GM23338 (cell line): ENCODE results near the gene HHIP. TPM values are rescaled to one million over a fixed set of nuclear protein-coding genes. Genes with fewer than 3 reads are reported as not detected.

Experiments used
- ATAC-seq: fragments of 200-7000 bp; cut with Tn5 transposase; 3 replicates; pipeline ENCODE4 v1.9.1; 2020
- DNase-seq: peaks from one replicate; pipeline ENCODE4 v3.0.0-alpha.2; 2015; ENCODE audit warnings: low spot score
- H2AFZ ChIP-seq: fragments of 200-600 bp; sonication (generic); 2 replicates; pipeline ENCODE4 v1.8.0; 2016; ENCODE audit warnings: antibody characterized with exemption, mild to moderate bottlenecking, moderate library complexity
- H3F3A ChIP-seq: fragments of 200-600 bp; sonication (generic); replicated peaks from 2 replicates; pipeline ENCODE4 v1.8.0; 2017; ENCODE audit warnings: antibody characterized with exemption, mixed run types, low read depth
- H3K27ac ChIP-seq: fragments of 200-600 bp; sonication (generic); 2 replicates; pipeline ENCODE4 v1.6.1; 2016; ENCODE audit warnings: low read depth
- H3K27me3 ChIP-seq: fragments of 200-600 bp; sonication (generic); 2 replicates; pipeline ENCODE4 v1.8.0; 2016; ENCODE audit warnings: mild to moderate bottlenecking, mixed run types, moderate library complexity; ENCODE audit not compliant: insufficient read depth
- H3K36me3 ChIP-seq: fragments of 200-600 bp; sonication (generic); 2 replicates; pipeline ENCODE4 v1.8.0; 2016; ENCODE audit warnings: mild to moderate bottlenecking; ENCODE audit not compliant: insufficient read depth
- H3K4me1 ChIP-seq: fragments of 200-600 bp; sonication (generic); 2 replicates; pipeline ENCODE4 v1.8.0; 2016; ENCODE audit warnings: mild to moderate bottlenecking, moderate library complexity; ENCODE audit not compliant: insufficient read depth
- H3K4me2 ChIP-seq: fragments of 200-600 bp; sonication (generic); 2 replicates; pipeline ENCODE4 v1.7.1; 2017; ENCODE audit warnings: mixed run types
- H3K4me3 ChIP-seq: fragments of 200-600 bp; sonication (generic); 2 replicates; pipeline ENCODE4 v1.6.1; 2016; ENCODE audit warnings: mixed run types
- H3K79me2 ChIP-seq: fragments of 200-600 bp; sonication (generic); replicated peaks from 2 replicates; pipeline ENCODE4 v1.8.0; 2017; ENCODE audit warnings: mild to moderate bottlenecking; ENCODE audit not compliant: insufficient read depth
- H3K9me2 ChIP-seq: fragments of 200-600 bp; sonication (generic); 2 replicates; pipeline ENCODE4 v1.8.0; 2017; ENCODE audit not compliant: insufficient read depth
- H4K20me1 ChIP-seq: fragments of 200-600 bp; sonication (generic); replicated peaks from 2 replicates; pipeline ENCODE4 v1.8.0; 2017; ENCODE audit warnings: mild to moderate bottlenecking; ENCODE audit not compliant: insufficient read depth
- H3K27ac Mint-ChIP-seq: 2 replicates; pipeline ENCODE4 v1.8.0; 2020; ENCODE audit warnings: inconsistent platforms, mild to moderate bottlenecking, moderate library complexity, mixed read lengths
- H3K27me3 Mint-ChIP-seq: 3 replicates; pipeline ENCODE4 v1.8.0; 2022; ENCODE audit warnings: low read depth, mild to moderate bottlenecking, moderate library complexity, mixed read lengths, inconsistent platforms; ENCODE audit not compliant: insufficient read depth, poor library complexity
- H3K36me3 Mint-ChIP-seq: 3 replicates; pipeline ENCODE4 v1.8.0; 2021; ENCODE audit warnings: low read depth, mild to moderate bottlenecking, inconsistent platforms, moderate library complexity, mixed read lengths
- H3K4me1 Mint-ChIP-seq: 3 replicates; pipeline ENCODE4 v1.8.0; 2020; ENCODE audit warnings: mild to moderate bottlenecking, inconsistent platforms, mixed read lengths
- H3K4me3 Mint-ChIP-seq: 3 replicates; pipeline ENCODE4 v1.8.0; 2021; ENCODE audit warnings: moderate library complexity, mild to moderate bottlenecking, inconsistent platforms, mixed read lengths
- H3K9me3 Mint-ChIP-seq: 3 replicates; pipeline ENCODE4 v1.8.0; 2020; ENCODE audit warnings: moderate library complexity, mild to moderate bottlenecking, inconsistent platforms, mixed read lengths
- CREB1 ChIP-seq: fragments of 250-450 bp; sonication (Bioruptor Pico); IDR thresholded peaks from 2 replicates; pipeline ENCODE4 v1.5.0; 2020; ENCODE audit warnings: low read depth, mild to moderate bottlenecking, moderate library complexity
- CTCF ChIP-seq, 2 experiments: fragments of 200-600 bp in 1 of 2; sonication (generic) in 1 of 2; conservative IDR thresholded peaks; 2 replicates each; pipeline versions ENCODE4 v1.5.1 to v1.6.1; 2016 to 2017; ENCODE audit warnings: antibody characterized with exemption in 2 of 2, low read depth in 2 of 2, mild to moderate bottlenecking in 2 of 2, moderate library complexity in 1 of 2
- ETS1 ChIP-seq: IDR thresholded peaks from 2 replicates; pipeline ENCODE4 v1.6.1; 2016; ENCODE audit warnings: antibody characterized with exemption
- EZH2 ChIP-seq: fragments of 200-600 bp; sonication (generic); IDR thresholded peaks from one replicate; pipeline ENCODE4 v1.8.0; 2017; ENCODE audit warnings: antibody characterized with exemption, mild to moderate bottlenecking, low read depth; ENCODE audit not compliant: unreplicated experiment
- EZH2phosphoT487 ChIP-seq: fragments of 200-600 bp; sonication (generic); IDR thresholded peaks from one replicate; pipeline ENCODE4 v1.8.1; 2018; ENCODE audit warnings: antibody characterized with exemption; ENCODE audit not compliant: unreplicated experiment
- JUNB ChIP-seq: IDR thresholded peaks from one replicate; pipeline ENCODE4 v1.6.1; 2016; ENCODE audit warnings: antibody characterized with exemption; ENCODE audit not compliant: unreplicated experiment
- NANOG ChIP-seq: IDR thresholded peaks from 2 replicates; pipeline ENCODE4 v1.6.1; 2016; ENCODE audit warnings: antibody characterized with exemption, borderline replicate concordance
- POLR2AphosphoS5 ChIP-seq: IDR thresholded peaks from 2 replicates; pipeline ENCODE4 v1.6.1; 2016; ENCODE audit warnings: antibody characterized with exemption, low read depth
- STAT1 ChIP-seq: IDR thresholded peaks from one replicate; pipeline ENCODE4 v1.6.1; 2016; ENCODE audit warnings: antibody characterized with exemption; ENCODE audit not compliant: unreplicated experiment
- ZNF114 ChIP-seq: fragments of 250-450 bp; sonication (Bioruptor Pico); IDR thresholded peaks from 2 replicates; pipeline ENCODE4 v1.5.0; 2020; ENCODE audit warnings: mild to moderate bottlenecking, moderate library complexity
- ZNF331 ChIP-seq: fragments of 250-450 bp; sonication (Bioruptor Pico); IDR thresholded peaks from 2 replicates; pipeline ENCODE4 v1.5.0; 2020; ENCODE audit warnings: low read depth, mild to moderate bottlenecking, moderate library complexity
- polyA plus RNA-seq: library from polyadenylated mRNA; unstranded; fragments of >200 nt; fragmentation: Nextera tagmentation; extraction: Ambion mirVana; gene quantifications from 2 replicates; pipeline ENCODE4 v1.2.1, GENCODE V29; 2016
- total RNA-seq: library from RNA; depleted of rRNA; stranded (reverse); fragments of >200 nt; shearing (Covaris generic); gene quantifications from 2 replicates; pipeline ENCODE4 v1.2.3, GENCODE V29; 2014
- TF ChIP-seq, protein P1 (sequence below): fragments of 250-450 bp; sonication (Bioruptor Pico); IDR thresholded peaks from 2 replicates; pipeline ENCODE4 v1.5.0; 2020; ENCODE audit warnings: mild to moderate bottlenecking, moderate library complexity

Gene HHIP
- total and polyA plus RNA-seq, 2 experiments from 2014 or later, result 2.5 to 4.2 TPM

DNA sequence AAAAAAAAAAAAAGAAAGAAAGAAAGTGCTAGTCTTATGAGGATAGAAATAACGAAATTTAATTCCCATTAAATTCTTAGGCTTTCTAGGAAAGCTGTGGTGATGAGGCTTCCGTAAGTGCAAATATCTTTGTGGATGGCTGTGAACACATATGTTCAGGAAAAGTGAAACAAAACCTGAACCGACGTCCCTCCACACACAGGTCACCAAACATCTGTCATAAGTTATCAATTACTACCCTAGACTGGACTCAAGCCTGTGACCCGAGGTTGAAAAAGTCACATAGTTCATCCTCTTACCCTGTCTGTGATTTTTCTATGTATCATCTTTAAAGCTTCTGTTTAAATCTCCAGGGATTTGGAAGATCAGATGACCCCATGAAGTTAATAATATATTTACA is 24.8 kb downstream of the HHIP start (continued):
- TF ChIP-seq ETS1, result no peak
- TF ChIP-seq ZNF331 (CRISPR knock-in tag), result no peak

- ATAC-seq (peak; percentile 76), DNase-seq (peak; percentile 43)
- Histone ChIP-seq H3K79me2 (no peaks in the 10 kb centered on the region), H3K4me3 (no peak overlapping the region), H3K4me1 (peaks cover 12% of the 10 kb centered on the region; the same call in 1 of the 2 replicates), H3K4me2 (peak overlapping the region; percentile 2; the same call in 1 of the 2 replicates), H3F3A (no peaks in the 10 kb centered on the region), H2AFZ (no peak overlapping the region), H3K36me3 (no peaks in the 10 kb centered on the region), H4K20me1 (no peaks in the 10 kb centered on the region), H3K27me3 (no peaks in the 10 kb centered on the region), H3K27ac (no peak overlapping the region), H3K9me2 (no peaks in the 10 kb centered on the region)
- peaks cover 3% of the 10 kb centered on the region; the same call in 2 of the 3 replicates for H3K9me3 Mint-ChIP-seq
- no peaks in the 10 kb centered on the region for H3K36me3 Mint-ChIP-seq
- H3K4me3 Mint-ChIP-seq, result no peak overlapping the region; the same call in 2 of the 3 replicates
- no peak overlapping the region for H3K27ac Mint-ChIP-seq
- peaks cover 6% of the 10 kb centered on the region for H3K4me1 Mint-ChIP-seq
- no peaks in the 10 kb centered on the region for H3K27me3 Mint-ChIP-seq
- TF ChIP-seq CTCF (conservative IDR thresholded peaks at IDR 0.05; ENCODE audit: low read depth in 2 of 2), result no peak
- no peak for TF ChIP-seq EZH2
- no peak for TF ChIP-seq ZNF331 (CRISPR knock-in tag)
- TF ChIP-seq CREB1, result no peak
- TF ChIP-seq, protein P1, sequence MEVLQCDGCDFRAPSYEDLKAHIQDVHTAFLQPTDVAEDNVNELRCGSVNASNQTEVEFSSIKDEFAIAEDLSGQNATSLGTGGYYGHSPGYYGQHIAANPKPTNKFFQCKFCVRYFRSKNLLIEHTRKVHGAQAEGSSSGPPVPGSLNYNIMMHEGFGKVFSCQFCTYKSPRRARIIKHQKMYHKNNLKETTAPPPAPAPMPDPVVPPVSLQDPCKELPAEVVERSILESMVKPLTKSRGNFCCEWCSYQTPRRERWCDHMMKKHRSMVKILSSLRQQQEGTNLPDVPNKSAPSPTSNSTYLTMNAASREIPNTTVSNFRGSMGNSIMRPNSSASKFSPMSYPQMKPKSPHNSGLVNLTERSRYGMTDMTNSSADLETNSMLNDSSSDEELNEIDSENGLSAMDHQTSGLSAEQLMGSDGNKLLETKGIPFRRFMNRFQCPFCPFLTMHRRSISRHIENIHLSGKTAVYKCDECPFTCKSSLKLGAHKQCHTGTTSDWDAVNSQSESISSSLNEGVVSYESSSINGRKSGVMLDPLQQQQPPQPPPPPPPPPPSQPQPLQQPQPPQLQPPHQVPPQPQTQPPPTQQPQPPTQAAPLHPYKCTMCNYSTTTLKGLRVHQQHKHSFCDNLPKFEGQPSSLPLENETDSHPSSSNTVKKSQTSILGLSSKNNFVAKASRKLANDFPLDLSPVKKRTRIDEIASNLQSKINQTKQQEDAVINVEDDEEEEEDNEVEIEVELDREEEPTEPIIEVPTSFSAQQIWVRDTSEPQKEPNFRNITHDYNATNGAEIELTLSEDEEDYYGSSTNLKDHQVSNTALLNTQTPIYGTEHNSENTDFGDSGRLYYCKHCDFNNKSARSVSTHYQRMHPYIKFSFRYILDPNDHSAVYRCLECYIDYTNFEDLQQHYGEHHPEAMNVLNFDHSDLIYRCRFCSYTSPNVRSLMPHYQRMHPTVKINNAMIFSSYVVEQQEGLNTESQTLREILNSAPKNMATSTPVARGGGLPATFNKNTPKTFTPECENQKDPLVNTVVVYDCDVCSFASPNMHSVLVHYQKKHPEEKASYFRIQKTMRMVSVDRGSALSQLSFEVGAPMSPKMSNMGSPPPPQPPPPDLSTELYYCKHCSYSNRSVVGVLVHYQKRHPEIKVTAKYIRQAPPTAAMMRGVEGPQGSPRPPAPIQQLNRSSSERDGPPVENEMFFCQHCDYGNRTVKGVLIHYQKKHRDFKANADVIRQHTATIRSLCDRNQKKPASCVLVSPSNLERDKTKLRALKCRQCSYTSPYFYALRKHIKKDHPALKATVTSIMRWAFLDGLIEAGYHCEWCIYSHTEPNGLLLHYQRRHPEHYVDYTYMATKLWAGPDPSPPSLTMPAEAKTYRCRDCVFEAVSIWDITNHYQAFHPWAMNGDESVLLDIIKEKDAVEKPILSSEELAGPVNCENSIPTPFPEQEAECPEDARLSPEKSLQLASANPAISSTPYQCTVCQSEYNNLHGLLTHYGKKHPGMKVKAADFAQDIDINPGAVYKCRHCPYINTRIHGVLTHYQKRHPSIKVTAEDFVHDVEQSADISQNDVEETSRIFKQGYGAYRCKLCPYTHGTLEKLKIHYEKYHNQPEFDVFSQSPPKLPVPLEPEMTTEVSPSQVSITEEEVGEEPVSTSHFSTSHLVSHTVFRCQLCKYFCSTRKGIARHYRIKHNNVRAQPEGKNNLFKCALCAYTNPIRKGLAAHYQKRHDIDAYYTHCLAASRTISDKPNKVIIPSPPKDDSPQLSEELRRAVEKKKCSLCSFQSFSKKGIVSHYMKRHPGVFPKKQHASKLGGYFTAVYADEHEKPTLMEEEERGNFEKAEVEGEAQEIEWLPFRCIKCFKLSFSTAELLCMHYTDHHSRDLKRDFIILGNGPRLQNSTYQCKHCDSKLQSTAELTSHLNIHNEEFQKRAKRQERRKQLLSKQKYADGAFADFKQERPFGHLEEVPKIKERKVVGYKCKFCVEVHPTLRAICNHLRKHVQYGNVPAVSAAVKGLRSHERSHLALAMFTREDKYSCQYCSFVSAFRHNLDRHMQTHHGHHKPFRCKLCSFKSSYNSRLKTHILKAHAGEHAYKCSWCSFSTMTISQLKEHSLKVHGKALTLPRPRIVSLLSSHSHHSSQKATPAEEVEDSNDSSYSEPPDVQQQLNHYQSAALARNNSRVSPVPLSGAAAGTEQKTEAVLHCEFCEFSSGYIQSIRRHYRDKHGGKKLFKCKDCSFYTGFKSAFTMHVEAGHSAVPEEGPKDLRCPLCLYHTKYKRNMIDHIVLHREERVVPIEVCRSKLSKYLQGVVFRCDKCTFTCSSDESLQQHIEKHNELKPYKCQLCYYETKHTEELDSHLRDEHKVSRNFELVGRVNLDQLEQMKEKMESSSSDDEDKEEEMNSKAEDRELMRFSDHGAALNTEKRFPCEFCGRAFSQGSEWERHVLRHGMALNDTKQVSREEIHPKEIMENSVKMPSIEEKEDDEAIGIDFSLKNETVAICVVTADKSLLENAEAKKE, result no peak
- TF ChIP-seq STAT1, result no peak
- no peak for TF ChIP-seq ZNF114
- no peak for TF ChIP-seq NANOG
- no peak for TF ChIP-seq EZH2phosphoT487
- no peak for TF ChIP-seq ETS1
- TF ChIP-seq JUNB, result no peak
- TF ChIP-seq POLR2AphosphoS5, result no peak
Measured at GRCh38 chr4:144674711-144675110, 28.8 kb downstream of the HHIP start.
